GM12878 (cell line): Measurements from ENCODE around the gene MTMR3.

ENCODE experiments used
- CTCF ChIP-seq, 3 experiments: IDR thresholded peaks in 2 of 3; conservative IDR thresholded peaks in 1 of 3; 2 replicates each; pipeline ENCODE4 v1.5.1; 2011; ENCODE audit warnings: low read depth in 3 of 3, low read length in 3 of 3, mild to moderate bottlenecking in 3 of 3, control low read depth in 2 of 3, moderate library complexity in 2 of 3, inconsistent platforms in 1 of 3, mixed read lengths in 1 of 3; ENCODE audit not compliant: control insufficient read depth in 2 of 3, insufficient read depth in 1 of 3; ENCODE audit errors: extremely low read depth in 1 of 3
- HDAC6 ChIP-seq: fragments of 200-600 bp; sonication (generic); IDR thresholded peaks from one replicate; pipeline ENCODE4 v1.8.0; 2017; ENCODE audit warnings: antibody characterized with exemption; ENCODE audit not compliant: unreplicated experiment
- MTA3 ChIP-seq: IDR thresholded peaks from 2 replicates; pipeline ENCODE4 v1.6.1; 2012; ENCODE audit warnings: low read length, inconsistent platforms, borderline replicate concordance
- NFIC ChIP-seq: IDR thresholded peaks from 2 replicates; pipeline ENCODE4 v1.6.1; 2012; ENCODE audit warnings: low read depth, mild to moderate bottlenecking, inconsistent platforms, low read length, moderate library complexity
- POLR2A ChIP-seq: IDR thresholded peaks from 2 replicates; pipeline ENCODE4 v1.6.1; 2011; ENCODE audit warnings: low read depth, mild to moderate bottlenecking, low read length
- SREBF1 ChIP-seq: IDR thresholded peaks from 2 replicates; pipeline ENCODE4 v1.6.1; 2012; ENCODE audit warnings: mild to moderate bottlenecking, low read length

GRCh38 chr22:29944339-29944738 lies 61.4 kb downstream of the MTMR3 start:
- TF ChIP-seq POLR2A: no peak
- TF ChIP-seq HDAC6: no peak
- no peak for TF ChIP-seq SREBF1
- TF ChIP-seq CTCF (IDR thresholded peaks at IDR 0.05 in 2 of 3, conservative IDR thresholded peaks at IDR 0.05 in 1 of 3; ENCODE audit: control insufficient read depth in 2 of 3, extremely low read depth in 1 of 3, insufficient read depth in 1 of 3, low read depth in 3 of 3, low read length in 3 of 3): no peak
- no peak for TF ChIP-seq MTA3
- TF ChIP-seq NFIC: no peak
